ENCODE measurements around the gene MYO1F. TPM values are rescaled to one million over a fixed set of nuclear protein-coding genes. Genes with fewer than 3 reads are reported as not detected.

MYO1F gene
- total RNA-seq, 1 donor from 2014 or later = 7.4 TPM

DNA sequence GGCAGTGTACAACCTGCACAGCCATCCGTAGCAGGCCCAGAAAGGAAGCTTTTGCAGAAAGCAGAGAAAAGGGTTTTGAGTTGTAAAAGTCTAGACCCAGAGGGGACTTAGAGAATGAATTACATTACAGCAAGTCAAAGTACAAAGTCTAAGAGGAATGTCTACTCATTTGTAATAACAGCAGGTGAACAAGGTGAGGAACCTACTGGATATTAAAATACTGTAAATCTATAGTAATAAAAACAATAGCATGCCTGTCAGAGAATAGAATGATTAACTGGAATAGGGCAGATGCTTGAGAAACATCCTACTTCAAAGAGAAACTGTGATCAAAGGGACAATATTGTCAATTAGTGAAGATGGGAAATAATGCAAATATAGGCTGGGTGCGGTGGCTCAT lies 45.0 kb downstream of the MYO1F start:
- intact Hi-C loops (cut with micrococcal nuclease) = no loop called here
- Histone ChIP-seq H3K27me3 (ENCODE audit: low read depth) (no peaks in the 10 kb centered on the region), H3K9me3 (replicated peaks) (no peaks in the 10 kb centered on the region), H3K4me1 (no peaks in the 10 kb centered on the region), H3K36me3 (no peaks in the 10 kb centered on the region), H3K27ac (replicated peaks) (no peak overlapping the region), H3K4me3 (no peak overlapping the region)
- DNase-seq = no peak
- TF ChIP-seq, protein P1, sequence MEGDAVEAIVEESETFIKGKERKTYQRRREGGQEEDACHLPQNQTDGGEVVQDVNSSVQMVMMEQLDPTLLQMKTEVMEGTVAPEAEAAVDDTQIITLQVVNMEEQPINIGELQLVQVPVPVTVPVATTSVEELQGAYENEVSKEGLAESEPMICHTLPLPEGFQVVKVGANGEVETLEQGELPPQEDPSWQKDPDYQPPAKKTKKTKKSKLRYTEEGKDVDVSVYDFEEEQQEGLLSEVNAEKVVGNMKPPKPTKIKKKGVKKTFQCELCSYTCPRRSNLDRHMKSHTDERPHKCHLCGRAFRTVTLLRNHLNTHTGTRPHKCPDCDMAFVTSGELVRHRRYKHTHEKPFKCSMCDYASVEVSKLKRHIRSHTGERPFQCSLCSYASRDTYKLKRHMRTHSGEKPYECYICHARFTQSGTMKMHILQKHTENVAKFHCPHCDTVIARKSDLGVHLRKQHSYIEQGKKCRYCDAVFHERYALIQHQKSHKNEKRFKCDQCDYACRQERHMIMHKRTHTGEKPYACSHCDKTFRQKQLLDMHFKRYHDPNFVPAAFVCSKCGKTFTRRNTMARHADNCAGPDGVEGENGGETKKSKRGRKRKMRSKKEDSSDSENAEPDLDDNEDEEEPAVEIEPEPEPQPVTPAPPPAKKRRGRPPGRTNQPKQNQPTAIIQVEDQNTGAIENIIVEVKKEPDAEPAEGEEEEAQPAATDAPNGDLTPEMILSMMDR (IDR thresholded peaks at IDR 0.05; ENCODE audit: borderline replicate concordance) = no peak

DNA sequence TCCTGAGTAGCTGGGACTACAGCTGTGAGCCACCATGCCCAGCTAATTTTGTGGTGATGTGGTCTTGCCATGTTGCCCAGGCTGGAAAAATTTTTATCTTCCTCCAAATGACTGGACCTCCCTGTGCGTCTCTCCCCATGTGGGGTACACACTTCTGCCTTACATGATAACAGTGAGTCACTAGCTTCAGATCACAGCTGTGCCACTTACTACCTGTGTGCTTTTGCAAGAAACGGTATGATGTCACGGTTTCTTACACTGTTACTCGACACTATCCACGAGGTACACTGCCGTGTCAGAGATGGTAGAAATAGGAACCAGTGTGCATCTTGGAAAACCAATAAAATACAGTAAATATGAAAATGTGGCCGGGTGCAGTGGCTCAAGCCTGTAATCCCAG lies 45.8 kb downstream of the MYO1F start:
- H3K27me3 ChIP-seq (ENCODE audit: low read depth) = no peaks in the 10 kb centered on the region
- no peaks in the 10 kb centered on the region for H3K36me3 ChIP-seq
- no peak overlapping the region for H3K4me3 ChIP-seq
- peaks cover 6% of the 10 kb centered on the region for H3K4me1 ChIP-seq
- DNase-seq = no peak
- H3K27ac ChIP-seq (replicated peaks) = no peak overlapping the region
- H3K9me3 ChIP-seq (replicated peaks) = no peaks in the 10 kb centered on the region
- intact Hi-C loops (cut with micrococcal nuclease) = no loop called here
- TF ChIP-seq, protein P1 (IDR thresholded peaks at IDR 0.05; ENCODE audit: borderline replicate concordance) = no peak

DNA sequence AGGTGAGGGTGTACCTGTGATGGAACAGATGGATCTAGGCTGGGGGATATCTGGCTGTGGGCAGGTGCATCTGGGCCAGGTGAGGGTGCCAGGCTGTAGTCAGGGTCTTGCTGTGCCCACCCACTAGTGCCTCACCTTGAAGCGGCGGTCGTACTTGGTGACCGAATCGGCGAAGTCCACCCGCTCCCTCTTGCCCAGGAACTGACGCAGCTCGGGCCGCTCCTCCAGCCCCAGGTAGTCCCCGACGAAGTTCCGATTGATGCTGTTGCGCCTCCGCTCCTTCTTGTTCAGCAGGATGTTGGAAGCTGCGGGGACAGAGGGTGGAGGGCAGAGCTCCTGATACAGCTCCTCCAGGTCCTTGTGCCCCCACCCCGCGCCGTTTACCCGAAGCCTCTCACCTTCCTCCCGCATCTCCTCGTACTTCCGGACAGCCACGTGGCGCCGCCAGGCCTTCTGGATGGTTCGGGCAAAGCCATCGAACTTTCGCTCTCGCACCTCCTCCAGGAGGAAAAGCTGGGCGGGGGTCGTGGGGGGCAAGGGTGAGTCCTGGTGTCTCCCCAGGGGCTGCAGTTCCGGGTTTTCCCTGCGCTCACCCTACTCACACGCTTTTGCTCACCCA lies 47.1 kb downstream of the MYO1F start:
- no peaks in the 10 kb centered on the region for H3K27me3 ChIP-seq (ENCODE audit: low read depth)
- no peak for DNase-seq
- no peaks in the 10 kb centered on the region for H3K9me3 ChIP-seq (replicated peaks)
- H3K4me1 ChIP-seq = peaks cover 14% of the 10 kb centered on the region
- no peaks in the 10 kb centered on the region for H3K36me3 ChIP-seq
- TF ChIP-seq, protein P1 (IDR thresholded peaks at IDR 0.05; ENCODE audit: borderline replicate concordance) = no peak
- intact Hi-C loops (cut with micrococcal nuclease) = no loop called here
- no peak overlapping the region for H3K4me3 ChIP-seq
- H3K27ac ChIP-seq (replicated peaks) = no peak overlapping the region

DNA sequence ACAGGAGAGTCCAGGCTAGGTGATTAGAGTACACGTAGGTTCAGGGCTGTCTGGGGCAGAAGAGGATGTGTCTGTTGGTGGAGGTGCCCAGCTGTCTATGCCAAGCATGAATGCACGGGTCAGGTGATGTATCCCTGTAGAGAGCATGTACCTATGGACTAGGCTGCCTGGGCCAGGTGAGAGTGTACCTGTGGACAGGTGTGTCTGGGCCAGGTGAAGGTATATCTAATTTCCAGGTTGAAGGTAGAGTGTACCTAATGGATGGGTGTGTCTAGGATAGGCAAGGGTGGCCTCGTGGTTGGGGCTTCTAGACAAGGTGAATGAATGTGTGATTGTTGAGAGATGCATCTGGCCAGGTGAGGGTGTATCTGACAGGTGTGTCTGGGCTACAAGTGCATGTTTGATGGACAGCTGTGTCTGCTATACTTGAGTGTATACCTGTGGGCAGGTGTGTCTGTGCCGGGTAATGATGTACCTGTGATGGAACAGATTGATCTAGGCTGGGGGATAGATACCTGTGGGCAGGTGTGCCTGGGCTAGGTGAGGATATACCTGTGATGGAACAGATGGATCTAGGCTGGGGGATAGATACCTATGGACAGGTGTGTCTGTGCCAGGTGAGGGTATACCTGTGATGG lies 47.8 kb downstream of the MYO1F start:
- H3K9me3 ChIP-seq (replicated peaks) = no peaks in the 10 kb centered on the region
- no peaks in the 10 kb centered on the region for H3K36me3 ChIP-seq
- H3K4me1 ChIP-seq = peaks cover 18% of the 10 kb centered on the region
- H3K27me3 ChIP-seq (ENCODE audit: low read depth) = no peaks in the 10 kb centered on the region
- no peak overlapping the region for H3K27ac ChIP-seq (replicated peaks)
- intact Hi-C loops (cut with micrococcal nuclease) = no loop called here
- TF ChIP-seq, protein P1 (IDR thresholded peaks at IDR 0.05; ENCODE audit: borderline replicate concordance) = no peak
- no peak overlapping the region for H3K4me3 ChIP-seq
- no peak for DNase-seq

DNA sequence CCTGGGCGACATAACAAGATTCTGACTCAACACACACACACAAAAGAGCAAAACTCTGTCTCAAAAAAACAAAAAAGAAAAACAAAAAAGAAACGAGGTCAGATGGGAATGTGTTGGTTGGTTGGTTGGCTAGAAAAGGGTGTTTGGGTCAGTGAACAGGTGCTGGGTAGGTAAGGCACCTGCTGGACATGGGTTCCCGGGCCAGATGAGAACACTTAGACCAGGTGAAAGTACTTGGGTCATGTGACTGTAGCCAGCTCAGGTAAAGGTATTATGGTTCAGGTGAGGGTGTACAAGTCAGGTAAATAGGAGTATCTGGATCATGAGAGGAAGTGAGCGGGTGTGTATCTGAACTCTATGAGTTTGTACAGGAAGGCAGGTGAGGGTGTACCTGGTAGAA lies 48.7 kb downstream of the MYO1F start:
- Histone ChIP-seq H3K4me1 (peaks cover 18% of the 10 kb centered on the region), H3K27ac (replicated peaks) (no peak overlapping the region), H3K27me3 (ENCODE audit: low read depth) (no peaks in the 10 kb centered on the region), H3K4me3 (no peak overlapping the region), H3K36me3 (no peaks in the 10 kb centered on the region), H3K9me3 (replicated peaks) (no peaks in the 10 kb centered on the region)
- TF ChIP-seq, protein P1 (IDR thresholded peaks at IDR 0.05; ENCODE audit: borderline replicate concordance) = no peak
- DNase-seq = no peak
- intact Hi-C loops (cut with micrococcal nuclease) = no loop called here

Data from left ventricle myocardium inferior (tissue), 1 donor.